Tibial nerve (tissue), 4 donors: ENCODE data around the gene DUSP23. TPM values are rescaled to one million over a fixed set of nuclear protein-coding genes. Genes with fewer than 3 reads are reported as not detected.

ENCODE experiments used
- DNase-seq, 2 donors: peaks; one replicate each; pipeline ENCODE4 v3.0.0-alpha.2; 2019; ENCODE audit warnings: low spot score in 2 of 2
- H3K27ac ChIP-seq, 4 donors: fragments of 200-600 bp; sonication (generic) in 3 of 4; one replicate each; pipeline ENCODE4 v1.5.1; 2017 to 2019; ENCODE audit warnings: mild to moderate bottlenecking in 1 of 4
- H3K27me3 ChIP-seq, 2 donors: fragments of 200-600 bp; sonication (generic) in 1 of 2; one replicate each; pipeline versions ENCODE4 v1.5.1 to v1.6.0; 2017 to 2019
- H3K36me3 ChIP-seq, 3 donors: fragments of 200-600 bp; sonication (generic); one replicate each; pipeline ENCODE4 v1.5.1; 2018 to 2019
- H3K4me1 ChIP-seq, 4 donors: fragments of 200-600 bp; sonication (generic) in 3 of 4; one replicate each; pipeline ENCODE4 v1.5.1; 2017 to 2019
- H3K4me3 ChIP-seq, 4 donors: fragments of 200-600 bp; sonication (generic) in 3 of 4; one replicate each; pipeline ENCODE4 v1.5.1; 2017 to 2019; ENCODE audit warnings: mild to moderate bottlenecking in 1 of 4, moderate library complexity in 1 of 4
- H3K9me3 ChIP-seq, 4 donors: fragments of 200-600 bp; sonication (generic) in 3 of 4; one replicate each; pipeline ENCODE4 v1.5.1; 2017 to 2019
- EP300 ChIP-seq, 2 donors: sonication (generic); formaldehyde crosslinking; IDR thresholded peaks; one replicate each; pipeline ENCODE4 v1.6.1; 2017; ENCODE audit warnings: antibody characterized with exemption in 2 of 2, mild to moderate bottlenecking in 1 of 2
- POLR2A ChIP-seq, 2 donors: fragments of 450-650 bp; IDR thresholded peaks; one replicate each; pipeline ENCODE4 v1.6.1; 2017; ENCODE audit warnings: antibody characterized with exemption in 2 of 2, mild to moderate bottlenecking in 2 of 2, moderate library complexity in 2 of 2
- WGBS, 2 donors: methylation state at CpG; one replicate each; pipeline ENCODE4 v1.1.5; 2018; 5-methylcytosine and 5-hydroxymethylcytosine counted together
- total RNA-seq, 4 donors: library from RNA; depleted of rRNA; stranded (reverse); fragments of >200 nt; gene quantifications; one replicate each; pipeline ENCODE4 v1.1.0, GENCODE V29; 2016
- TF ChIP-seq, protein P1 (sequence below), 5 experiments: fragments of 200-600 bp in 3 of 5; fragments of 450-650 bp in 2 of 5; sonication (generic) in 3 of 5; IDR thresholded peaks; one replicate each; pipeline ENCODE4 v1.5.1; 2016 to 2019; ENCODE audit warnings: antibody characterized with exemption in 5 of 5, mild to moderate bottlenecking in 3 of 5, moderate library complexity in 2 of 5

The DUSP23 gene
- total RNA-seq, 4 donors from 2014 or later, result 114 to 162 (median 123) TPM

DNA sequence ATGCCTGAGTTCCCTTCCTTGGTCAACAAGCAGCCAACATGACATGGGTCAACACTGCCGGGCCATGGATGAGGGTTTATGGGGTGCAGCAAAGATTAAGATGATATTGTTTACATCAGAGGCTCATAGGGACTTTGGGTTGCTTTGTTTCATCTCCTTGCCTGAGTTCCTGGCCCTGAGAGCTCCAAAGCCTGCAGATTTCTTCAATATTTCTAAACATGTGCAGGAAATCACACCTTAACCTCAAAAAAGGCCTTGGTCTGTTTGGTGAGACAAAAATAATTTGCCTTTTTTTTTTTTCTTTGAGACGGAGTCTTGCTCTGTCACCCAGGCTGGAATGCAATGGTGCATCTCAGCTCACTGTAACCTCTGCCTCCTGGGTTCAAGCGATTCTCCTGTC, 46.8 kb downstream of the DUSP23 start:
- Histone ChIP-seq H3K4me3 (peak overlapping the region in 1 of 4 donors; percentile 14), H3K4me1 (peaks cover 0 to 6% (median 0%) of the 10 kb centered on the region in 4 donors), H3K9me3 (no peaks in the 10 kb centered on the region), H3K36me3 (no peaks in the 10 kb centered on the region), H3K27me3 (peaks cover 0 to 13% of the 10 kb centered on the region in 2 donors), H3K27ac (no peak overlapping the region)
- WGBS, 2 donors, result 83 to 88% methylated on average over 3 of the region's 3 CpGs
- TF ChIP-seq POLR2A (IDR thresholded peaks at IDR 0.05), result no peak
- no peak for TF ChIP-seq EP300 (IDR thresholded peaks at IDR 0.05)
- TF ChIP-seq, protein P1, sequence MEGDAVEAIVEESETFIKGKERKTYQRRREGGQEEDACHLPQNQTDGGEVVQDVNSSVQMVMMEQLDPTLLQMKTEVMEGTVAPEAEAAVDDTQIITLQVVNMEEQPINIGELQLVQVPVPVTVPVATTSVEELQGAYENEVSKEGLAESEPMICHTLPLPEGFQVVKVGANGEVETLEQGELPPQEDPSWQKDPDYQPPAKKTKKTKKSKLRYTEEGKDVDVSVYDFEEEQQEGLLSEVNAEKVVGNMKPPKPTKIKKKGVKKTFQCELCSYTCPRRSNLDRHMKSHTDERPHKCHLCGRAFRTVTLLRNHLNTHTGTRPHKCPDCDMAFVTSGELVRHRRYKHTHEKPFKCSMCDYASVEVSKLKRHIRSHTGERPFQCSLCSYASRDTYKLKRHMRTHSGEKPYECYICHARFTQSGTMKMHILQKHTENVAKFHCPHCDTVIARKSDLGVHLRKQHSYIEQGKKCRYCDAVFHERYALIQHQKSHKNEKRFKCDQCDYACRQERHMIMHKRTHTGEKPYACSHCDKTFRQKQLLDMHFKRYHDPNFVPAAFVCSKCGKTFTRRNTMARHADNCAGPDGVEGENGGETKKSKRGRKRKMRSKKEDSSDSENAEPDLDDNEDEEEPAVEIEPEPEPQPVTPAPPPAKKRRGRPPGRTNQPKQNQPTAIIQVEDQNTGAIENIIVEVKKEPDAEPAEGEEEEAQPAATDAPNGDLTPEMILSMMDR (IDR thresholded peaks at IDR 0.05), result no peak
- DNase-seq, result no peak

DNA sequence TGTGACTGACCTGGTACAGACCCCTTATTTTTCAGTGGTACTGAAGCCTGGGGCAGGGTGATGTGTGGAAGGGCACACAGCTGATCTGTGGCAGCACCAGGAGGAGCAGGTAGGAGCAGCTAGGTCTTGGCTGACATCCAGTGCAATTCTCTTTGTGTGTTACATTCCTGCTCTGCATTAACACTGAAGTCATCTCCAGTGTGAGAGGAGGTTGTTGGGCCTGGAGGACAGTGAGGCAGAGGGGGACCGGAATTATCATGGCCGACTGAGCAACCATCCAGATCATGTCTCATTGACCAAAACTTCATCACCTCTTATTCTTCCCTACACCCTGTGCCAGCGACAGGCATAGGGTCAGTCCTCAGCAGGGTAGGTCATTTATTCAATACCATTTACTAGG, 47.4 kb downstream of the DUSP23 start:
- no peak overlapping the region for H3K4me3 ChIP-seq
- H3K36me3 ChIP-seq, result no peaks in the 10 kb centered on the region
- no peaks in the 10 kb centered on the region for H3K9me3 ChIP-seq
- H3K27ac ChIP-seq, result no peak overlapping the region
- H3K4me1 ChIP-seq, result peaks cover 0 to 6% (median 0%) of the 10 kb centered on the region in 4 donors
- 66 to 79% methylated on average over 3 of the region's 3 CpGs for WGBS, 2 donors
- H3K27me3 ChIP-seq, result peaks cover 0 to 12% of the 10 kb centered on the region in 2 donors
- TF ChIP-seq, protein P1 (IDR thresholded peaks at IDR 0.05), result no peak
- TF ChIP-seq POLR2A (IDR thresholded peaks at IDR 0.05), result no peak
- no peak for TF ChIP-seq EP300 (IDR thresholded peaks at IDR 0.05)
- DNase-seq, result no peak

GRCh38 chr1:159828581-159829272, 48.0 kb downstream of the DUSP23 start:
- no peak overlapping the region for H3K27ac ChIP-seq
- no peaks in the 10 kb centered on the region for H3K36me3 ChIP-seq
- TF ChIP-seq POLR2A (IDR thresholded peaks at IDR 0.05) (no peak), EP300 (IDR thresholded peaks at IDR 0.05) (no peak)
- TF ChIP-seq, protein P1 (IDR thresholded peaks at IDR 0.05), result no peak
- H3K9me3 ChIP-seq, result no peaks in the 10 kb centered on the region
- WGBS, 2 donors, result 76 to 81% methylated on average over 11 of the region's 11 CpGs
- peaks cover 0 to 6% of the 10 kb centered on the region in 2 donors for H3K27me3 ChIP-seq
- H3K4me3 ChIP-seq, result no peak overlapping the region
- no peak for DNase-seq
- H3K4me1 ChIP-seq, result peaks cover 0 to 6% (median 0%) of the 10 kb centered on the region in 4 donors

DNA sequence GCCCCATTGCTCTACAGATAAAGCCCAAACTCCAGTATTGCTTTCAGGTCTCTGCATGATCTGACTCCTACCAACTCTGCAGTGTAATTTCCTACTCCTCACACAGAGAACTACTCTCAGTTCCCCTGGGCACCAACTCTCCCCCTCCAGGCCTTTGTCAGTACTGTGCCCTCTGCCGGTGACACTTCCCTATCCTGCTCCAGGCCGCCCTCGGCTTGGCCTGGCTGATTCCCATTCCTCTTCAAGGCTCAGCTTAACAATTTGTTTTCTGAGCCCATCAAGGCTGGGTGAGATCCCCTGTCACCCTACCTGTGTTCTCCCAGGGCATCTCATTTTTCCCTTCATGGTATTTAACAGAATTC, 48.5 kb downstream of the DUSP23 start:
- TF ChIP-seq, protein P1 (IDR thresholded peaks at IDR 0.05), result peak; percentile 28 to 55 (median 44)
- no peak for TF ChIP-seq POLR2A (IDR thresholded peaks at IDR 0.05)
- no peak for TF ChIP-seq EP300 (IDR thresholded peaks at IDR 0.05)
- Histone ChIP-seq H3K27ac (no peak overlapping the region), H3K4me1 (peaks cover 0 to 6% (median 0%) of the 10 kb centered on the region in 4 donors), H3K4me3 (no peak overlapping the region), H3K27me3 (peaks cover 0 to 1% of the 10 kb centered on the region in 2 donors), H3K36me3 (peaks cover 0 to 5% (median 0%) of the 10 kb centered on the region in 3 donors), H3K9me3 (no peaks in the 10 kb centered on the region)
- peak; percentile 32 to 37 for DNase-seq
- WGBS, 2 donors, result 22 to 27% methylated on average over 3 of the region's 3 CpGs

GRCh38 chr1:159829822-159830465, 49.2 kb downstream of the DUSP23 start:
- Histone ChIP-seq H3K27me3 (no peaks in the 10 kb centered on the region), H3K4me3 (no peak overlapping the region), H3K27ac (no peak overlapping the region), H3K9me3 (no peaks in the 10 kb centered on the region), H3K4me1 (peaks cover 0 to 6% (median 0%) of the 10 kb centered on the region in 4 donors), H3K36me3 (peaks cover 0 to 11% (median 0%) of the 10 kb centered on the region in 3 donors)
- TF ChIP-seq, protein P1 (IDR thresholded peaks at IDR 0.05), result no peak
- no peak for TF ChIP-seq EP300 (IDR thresholded peaks at IDR 0.05)
- TF ChIP-seq POLR2A (IDR thresholded peaks at IDR 0.05), result no peak
- WGBS, 2 donors, result 83 to 85% methylated on average over 12 to 14 of the region's 18 CpGs
- no peak for DNase-seq
